ENCODE measurements around the gene C12orf56.

- no peak for TF ChIP-seq ZNF274 (IDR thresholded peaks at IDR 0.05; ENCODE audit: low read depth, low read length)
- TF ChIP-seq YY1 (IDR thresholded peaks at IDR 0.05; ENCODE audit: insufficient read depth, insufficient read length): no peak
These were observed 122.1 kb downstream of the C12orf56 start for GRCh38 chr12:64268409-64268808.
